WTC11 (cell line): ENCODE measurements around the gene ABCD4. TPM values are rescaled to one million over a fixed set of nuclear protein-coding genes. Genes with fewer than 3 reads are reported as not detected.

ENCODE experiments used
- ATAC-seq: fragments of 200-7000 bp; cut with Tn5 transposase; 2 replicates; pipeline ENCODE4 v1.10.0; 2021; ENCODE audit warnings: mild to moderate bottlenecking, moderate library complexity
- CTCF ChIA-PET: fragments of 300-600 bp; sonication (Branson Sonifier 250); formaldehyde crosslinking; loops from one replicate; lab custom pipeline; 2021; ENCODE audit warnings: antibody characterized with exemption; lab: Charles Lee
- POLR2A ChIA-PET: fragments of 350-600 bp; sonication (Branson Sonifier 250); formaldehyde crosslinking; loops from one replicate; lab custom pipeline; 2021; ENCODE audit warnings: antibody characterized with exemption; lab: Charles Lee
- DNase-seq: peaks from one replicate; pipeline ENCODE4 v3.0.0; 2021; ENCODE audit warnings: low spot score
- H3K27ac Mint-ChIP-seq: 2 replicates; pipeline ENCODE4 v1.8.0; 2021; ENCODE audit warnings: mixed read lengths
- H3K27me3 Mint-ChIP-seq: 2 replicates; pipeline ENCODE4 v1.8.0; 2021; ENCODE audit warnings: low read depth, mild to moderate bottlenecking, moderate library complexity, mixed read lengths
- H3K36me3 Mint-ChIP-seq: 2 replicates; pipeline ENCODE4 v1.8.0; 2021; ENCODE audit warnings: mixed read lengths
- H3K4me1 Mint-ChIP-seq: 2 replicates; pipeline ENCODE4 v1.8.0; 2022; ENCODE audit warnings: mixed read lengths
- H3K4me3 Mint-ChIP-seq: 2 replicates; pipeline ENCODE4 v1.8.0; 2021; ENCODE audit warnings: mild to moderate bottlenecking, moderate library complexity, mixed read lengths
- H3K9me3 Mint-ChIP-seq: 2 replicates; pipeline ENCODE4 v1.8.0; 2021; ENCODE audit warnings: mixed read lengths
- ARID4B ChIP-seq: sonication (generic); formaldehyde crosslinking; IDR thresholded peaks from 2 replicates; pipeline ENCODE4 v1.8.0; 2023; ENCODE audit warnings: missing genetic modification reagents, mild to moderate bottlenecking, borderline replicate concordance
- EMX1 ChIP-seq: fragments of 250-450 bp; sonication (Bioruptor Pico); IDR thresholded peaks from 2 replicates; pipeline ENCODE4 v1.8.0; 2021; ENCODE audit warnings: mild to moderate bottlenecking
- ESRRA ChIP-seq: sonication (generic); formaldehyde crosslinking; IDR thresholded peaks from 2 replicates; pipeline ENCODE4 v1.8.1; 2022; ENCODE audit warnings: mild to moderate bottlenecking, missing genetic modification reagents, borderline replicate concordance
- FOXK1 ChIP-seq: sonication (generic); formaldehyde crosslinking; IDR thresholded peaks from 2 replicates; pipeline ENCODE4 v1.8.0; 2022; ENCODE audit warnings: mild to moderate bottlenecking, moderate library complexity, missing genetic modification reagents
- GRHL2 ChIP-seq: fragments of 250-450 bp; sonication (Bioruptor Pico); IDR thresholded peaks from 2 replicates; pipeline ENCODE4 v1.8.0; 2022; ENCODE audit warnings: mild to moderate bottlenecking, moderate library complexity; ENCODE audit not compliant: insufficient replicate concordance, severe bottlenecking
- KAT7 ChIP-seq: sonication (generic); formaldehyde crosslinking; IDR thresholded peaks from 2 replicates; pipeline ENCODE4 v1.8.1; 2023; ENCODE audit warnings: missing genetic modification reagents, mild to moderate bottlenecking, borderline replicate concordance
- MXD4 ChIP-seq: fragments of 250-450 bp; sonication (Bioruptor Pico); IDR thresholded peaks from 2 replicates; pipeline ENCODE4 v1.8.0; 2021; ENCODE audit warnings: mild to moderate bottlenecking, moderate library complexity, borderline replicate concordance
- PRRX2 ChIP-seq: fragments of 250-450 bp; sonication (Bioruptor Pico); IDR thresholded peaks from 2 replicates; pipeline ENCODE4 v1.8.0; 2021; ENCODE audit warnings: mild to moderate bottlenecking
- RORB ChIP-seq: fragments of 250-450 bp; sonication (Bioruptor Pico); IDR thresholded peaks from 2 replicates; pipeline ENCODE4 v1.9.0; 2021; ENCODE audit warnings: mild to moderate bottlenecking
- TEAD1 ChIP-seq: sonication (generic); formaldehyde crosslinking; IDR thresholded peaks from 2 replicates; pipeline ENCODE4 v1.8.0; 2022; ENCODE audit warnings: mild to moderate bottlenecking, missing genetic modification reagents
- TP53 ChIP-seq: sonication (generic); formaldehyde crosslinking; IDR thresholded peaks from 2 replicates; pipeline ENCODE4 v1.8.1; 2023; ENCODE audit warnings: mild to moderate bottlenecking, missing genetic modification reagents
- ZNF138 ChIP-seq: sonication (generic); formaldehyde crosslinking; conservative IDR thresholded peaks from 2 replicates; pipeline ENCODE4 v1.8.1; 2022; ENCODE audit warnings: mild to moderate bottlenecking, moderate library complexity, missing genetic modification reagents
- ZNF232 ChIP-seq: sonication (generic); formaldehyde crosslinking; IDR thresholded peaks from 2 replicates; pipeline ENCODE4 v1.8.0; 2022; ENCODE audit warnings: mild to moderate bottlenecking, missing genetic modification reagents
- ZNF263 ChIP-seq: sonication (generic); formaldehyde crosslinking; IDR thresholded peaks from 2 replicates; pipeline ENCODE4 v1.8.1; 2022; ENCODE audit warnings: low read depth, mild to moderate bottlenecking, moderate library complexity, missing genetic modification reagents
- ZNF416 ChIP-seq: fragments of 250-450 bp; sonication (Bioruptor Pico); IDR thresholded peaks from 2 replicates; pipeline ENCODE4 v1.9.0; 2021; ENCODE audit warnings: mild to moderate bottlenecking, inconsistent platforms
- ZNF512 ChIP-seq: sonication (generic); formaldehyde crosslinking; IDR thresholded peaks from 2 replicates; pipeline ENCODE4 v1.8.1; 2022; ENCODE audit warnings: missing genetic modification reagents, borderline replicate concordance
- total RNA-seq: library from RNA; stranded (reverse); gene quantifications from 3 replicates; pipeline ENCODE4 v1.2.3, GENCODE V29; 2021
- TF ChIP-seq, protein P1 (sequence below): sonication (generic); formaldehyde crosslinking; IDR thresholded peaks from 2 replicates; pipeline ENCODE4 v1.8.0; 2022; ENCODE audit warnings: mild to moderate bottlenecking, missing genetic modification reagents
- TF ChIP-seq, protein P2 (sequence below): fragments of 250-450 bp; sonication (Bioruptor Pico); IDR thresholded peaks from 2 replicates; pipeline ENCODE4 v1.9.0; 2021; ENCODE audit warnings: moderate library complexity, mild to moderate bottlenecking, inconsistent platforms, borderline replicate concordance
- TF ChIP-seq, protein P3 (sequence below): sonication (generic); formaldehyde crosslinking; IDR thresholded peaks from 2 replicates; pipeline ENCODE4 v1.8.1; 2023; ENCODE audit warnings: mild to moderate bottlenecking, missing genetic modification reagents

The ABCD4 gene
- total RNA-seq, 1 experiment from 2014 or later, result 90.2 TPM

DNA sequence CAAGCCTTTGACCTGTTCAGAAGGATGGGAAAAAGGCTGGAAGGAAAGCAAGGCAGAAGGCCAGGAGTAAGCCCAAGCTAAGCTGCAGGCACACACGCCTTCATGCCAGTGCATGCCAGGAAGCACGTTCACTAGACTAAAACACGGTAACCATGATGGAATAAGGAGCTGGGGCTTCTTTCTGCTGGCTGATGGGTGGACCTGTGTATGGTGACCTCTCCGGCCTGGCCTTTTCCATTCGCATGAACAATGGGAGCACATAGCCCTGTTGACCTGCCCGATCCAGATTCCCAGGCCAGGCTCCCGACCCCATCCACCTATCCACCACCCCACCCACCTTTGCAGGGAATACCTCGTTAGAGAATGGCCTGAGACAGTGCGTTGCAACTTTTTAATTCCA, 40.7 kb downstream of the ABCD4 start:
- no peaks in the 10 kb centered on the region for H3K36me3 Mint-ChIP-seq
- ChIA-PET POLR2A (no interaction called here), CTCF (no interaction called here)
- no peak overlapping the region for H3K27ac Mint-ChIP-seq
- H3K4me1 Mint-ChIP-seq, result peaks cover 9% of the 10 kb centered on the region
- no peak overlapping the region for H3K4me3 Mint-ChIP-seq
- DNase-seq (no peak), ATAC-seq (no peak)
- TF ChIP-seq, protein P1, sequence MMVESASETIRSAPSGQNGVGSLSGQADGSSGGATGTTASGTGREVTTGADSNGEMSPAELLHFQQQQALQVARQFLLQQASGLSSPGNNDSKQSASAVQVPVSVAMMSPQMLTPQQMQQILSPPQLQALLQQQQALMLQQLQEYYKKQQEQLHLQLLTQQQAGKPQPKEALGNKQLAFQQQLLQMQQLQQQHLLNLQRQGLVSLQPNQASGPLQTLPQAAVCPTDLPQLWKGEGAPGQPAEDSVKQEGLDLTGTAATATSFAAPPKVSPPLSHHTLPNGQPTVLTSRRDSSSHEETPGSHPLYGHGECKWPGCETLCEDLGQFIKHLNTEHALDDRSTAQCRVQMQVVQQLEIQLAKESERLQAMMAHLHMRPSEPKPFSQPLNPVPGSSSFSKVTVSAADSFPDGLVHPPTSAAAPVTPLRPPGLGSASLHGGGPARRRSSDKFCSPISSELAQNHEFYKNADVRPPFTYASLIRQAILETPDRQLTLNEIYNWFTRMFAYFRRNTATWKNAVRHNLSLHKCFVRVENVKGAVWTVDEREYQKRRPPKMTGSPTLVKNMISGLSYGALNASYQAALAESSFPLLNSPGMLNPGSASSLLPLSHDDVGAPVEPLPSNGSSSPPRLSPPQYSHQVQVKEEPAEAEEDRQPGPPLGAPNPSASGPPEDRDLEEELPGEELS (CRISPR knock-in tag), result no peak
- TF ChIP-seq MXD4 (no peak), ZNF512 (CRISPR knock-in tag) (no peak), ARID4B (CRISPR knock-in tag) (no peak), EMX1 (no peak), ZNF138 (CRISPR knock-in tag) (no peak), GRHL2 (no peak), ZNF232 (CRISPR knock-in tag) (no peak), TEAD1 (CRISPR knock-in tag) (no peak)
- TF ChIP-seq, protein P2, sequence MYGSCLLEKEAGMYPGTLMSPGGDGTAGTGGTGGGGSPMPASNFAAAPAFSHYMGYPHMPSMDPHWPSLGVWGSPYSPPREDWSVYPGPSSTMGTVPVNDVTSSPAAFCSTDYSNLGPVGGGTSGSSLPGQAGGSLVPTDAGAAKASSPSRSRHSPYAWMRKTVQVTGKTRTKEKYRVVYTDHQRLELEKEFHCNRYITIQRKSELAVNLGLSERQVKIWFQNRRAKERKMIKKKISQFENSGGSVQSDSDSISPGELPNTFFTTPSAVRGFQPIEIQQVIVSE (CRISPR knock-in tag), result no peak
- peaks cover 31% of the 10 kb centered on the region for H3K27me3 Mint-ChIP-seq
- H3K9me3 Mint-ChIP-seq, result no peaks in the 10 kb centered on the region

DNA sequence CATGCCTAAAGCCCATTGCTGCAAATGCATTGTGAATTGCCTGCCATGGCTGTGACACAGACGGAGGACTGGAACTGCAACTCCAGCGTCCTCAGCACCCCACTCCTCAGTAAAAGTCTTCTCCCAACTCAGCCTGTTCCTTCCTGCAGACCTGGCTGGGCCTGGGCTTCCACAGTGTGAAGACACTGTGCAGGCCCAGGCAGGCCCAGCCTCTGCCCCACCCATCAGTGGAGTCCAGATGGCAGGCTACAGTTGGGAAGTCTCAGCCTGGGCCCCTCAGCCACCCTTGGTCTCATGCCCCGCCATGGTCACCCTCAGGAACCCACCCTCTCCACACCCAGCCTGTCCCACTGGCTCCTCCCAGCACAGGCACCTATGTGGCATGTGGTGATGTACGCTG, 41.4 kb downstream of the ABCD4 start:
- Mint-ChIP-seq H3K27me3 (peaks cover 36% of the 10 kb centered on the region), H3K9me3 (no peaks in the 10 kb centered on the region), H3K4me1 (peaks cover 9% of the 10 kb centered on the region), H3K36me3 (no peaks in the 10 kb centered on the region), H3K27ac (no peak overlapping the region), H3K4me3 (no peak overlapping the region)
- DNase-seq (no peak), ATAC-seq (no peak)
- ChIA-PET CTCF (no interaction called here), POLR2A (no interaction called here)
- TF ChIP-seq TP53, result no peak
- TF ChIP-seq, protein P3, sequence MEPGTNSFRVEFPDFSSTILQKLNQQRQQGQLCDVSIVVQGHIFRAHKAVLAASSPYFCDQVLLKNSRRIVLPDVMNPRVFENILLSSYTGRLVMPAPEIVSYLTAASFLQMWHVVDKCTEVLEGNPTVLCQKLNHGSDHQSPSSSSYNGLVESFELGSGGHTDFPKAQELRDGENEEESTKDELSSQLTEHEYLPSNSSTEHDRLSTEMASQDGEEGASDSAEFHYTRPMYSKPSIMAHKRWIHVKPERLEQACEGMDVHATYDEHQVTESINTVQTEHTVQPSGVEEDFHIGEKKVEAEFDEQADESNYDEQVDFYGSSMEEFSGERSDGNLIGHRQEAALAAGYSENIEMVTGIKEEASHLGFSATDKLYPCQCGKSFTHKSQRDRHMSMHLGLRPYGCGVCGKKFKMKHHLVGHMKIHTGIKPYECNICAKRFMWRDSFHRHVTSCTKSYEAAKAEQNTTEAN (CRISPR knock-in tag), result no peak
- no peak for TF ChIP-seq ESRRA
- no peak for TF ChIP-seq PRRX2 (CRISPR knock-in tag)
- TF ChIP-seq ZNF416 (CRISPR knock-in tag), result no peak
- no peak for TF ChIP-seq RORB
- TF ChIP-seq KAT7 (CRISPR knock-in tag), result no peak
- TF ChIP-seq FOXK1 (CRISPR knock-in tag), result no peak
- no peak for TF ChIP-seq ZNF263 (CRISPR knock-in tag)
